Measurements from ENCODE around the gene MYRIP.

Gene MYRIP

DNA sequence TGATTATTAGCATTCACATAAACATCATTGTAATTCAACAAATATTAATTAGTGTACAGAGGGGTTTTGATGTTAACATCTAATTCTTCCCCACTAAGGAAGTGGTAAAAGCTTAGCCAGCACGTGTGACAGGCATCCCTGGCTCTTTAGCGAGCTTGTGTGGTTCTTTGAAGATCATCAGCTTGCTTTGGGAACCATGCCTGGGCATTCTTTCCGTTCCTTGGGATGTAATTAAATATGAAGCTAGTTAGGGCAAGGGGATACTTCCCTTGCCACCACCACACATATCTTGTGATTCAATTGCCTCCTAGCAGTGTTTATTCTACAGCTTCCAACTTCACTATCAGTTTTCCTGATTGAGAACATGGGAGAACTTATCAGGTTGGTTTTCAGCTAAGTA is 246.5 kb downstream of the MYRIP start:
- Histone ChIP-seq H3K4ac (ENCODE audit: low read depth in 1 of 2, low read length in 2 of 2) (no peak overlapping the region), H2AFZ (ENCODE audit: low read depth, low read length) (no peak overlapping the region), H3K14ac (ENCODE audit: low read length in 2 of 2) (no peak overlapping the region), H3K4me1 (ENCODE audit: control insufficient read depth, insufficient read depth, low read depth, low read length) (peaks cover 5% of the 10 kb centered on the region), H3K4me2 (ENCODE audit: low read length, poor library complexity, severe bottlenecking) (no peak overlapping the region), H3K18ac (ENCODE audit: low read depth in 1 of 2, low read length in 2 of 2) (no peak overlapping the region), H3K36me3 (ENCODE audit: control insufficient read depth in 1 of 2, insufficient read depth in 2 of 2, low read depth in 1 of 2, low read length in 2 of 2) (no peaks in the 10 kb centered on the region), H4K8ac (ENCODE audit: low read length) (no peak overlapping the region), H3K79me1 (replicated peaks; ENCODE audit: low read length, poor library complexity, severe bottlenecking) (no peaks in the 10 kb centered on the region), H2BK12ac (ENCODE audit: low read length in 2 of 2) (no peak overlapping the region), H2BK15ac (ENCODE audit: low read depth, poor library complexity, severe bottlenecking) (no peak overlapping the region), H2BK5ac (ENCODE audit: low read depth, low read length, poor library complexity, severe bottlenecking) (no peak overlapping the region), H2AK5ac (ENCODE audit: low read length, severe bottlenecking) (no peak overlapping the region), H2BK120ac (ENCODE audit: low read depth, low read length) (no peak overlapping the region), H3K23ac (ENCODE audit: low read length in 2 of 2) (no peak overlapping the region), H3K27me3 (ENCODE audit: control insufficient read depth in 1 of 2, insufficient read depth in 1 of 2, low read length in 2 of 2) (no peaks in the 10 kb centered on the region), H3K27ac (ENCODE audit: low read length, poor library complexity, severe bottlenecking) (no peak overlapping the region), H4K91ac (ENCODE audit: low read length) (no peak overlapping the region), H3K9ac (ENCODE audit: low read length) (no peak overlapping the region), H3K9me3 (ENCODE audit: control insufficient read depth, low read length) (no peaks in the 10 kb centered on the region), H3K4me3 (ENCODE audit: insufficient read depth in 1 of 2, low read depth in 1 of 2, low read length in 2 of 2) (no peak overlapping the region)
- no peak for DNase-seq
- WGBS: 100% methylated on average over 1 of the region's 3 CpGs

DNA sequence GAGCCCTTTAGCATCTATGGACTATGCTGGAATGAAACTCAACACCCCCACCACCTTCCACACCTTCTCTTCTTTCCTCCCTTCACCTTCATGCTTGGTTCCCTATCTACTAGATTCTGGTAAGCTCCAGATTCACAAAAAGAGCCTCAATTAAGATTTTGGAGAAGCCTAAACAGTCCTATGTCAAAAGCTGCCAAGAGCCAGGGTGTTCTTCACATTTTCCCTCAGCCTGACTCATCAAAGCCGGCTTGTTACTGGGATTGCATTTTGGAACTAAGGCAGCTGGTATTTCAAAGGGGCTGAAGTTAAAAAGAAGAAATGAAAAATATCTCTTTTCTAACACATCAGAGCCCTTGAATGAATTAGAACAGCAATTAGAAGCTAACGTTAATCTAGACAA is 247.7 kb downstream of the MYRIP start:
- H3K79me1 ChIP-seq (replicated peaks; ENCODE audit: low read length, poor library complexity, severe bottlenecking): no peaks in the 10 kb centered on the region
- H3K36me3 ChIP-seq (ENCODE audit: control insufficient read depth in 1 of 2, insufficient read depth in 2 of 2, low read depth in 1 of 2, low read length in 2 of 2): no peaks in the 10 kb centered on the region
- peaks cover 5% of the 10 kb centered on the region for H3K4me1 ChIP-seq (ENCODE audit: control insufficient read depth, insufficient read depth, low read depth, low read length)
- no peak overlapping the region for H3K14ac ChIP-seq (ENCODE audit: low read length in 2 of 2)
- no peak overlapping the region for H3K23ac ChIP-seq (ENCODE audit: low read length in 2 of 2)
- no peak overlapping the region for H2AK5ac ChIP-seq (ENCODE audit: low read length, severe bottlenecking)
- DNase-seq: no peak
- H4K91ac ChIP-seq (ENCODE audit: low read length): no peak overlapping the region
- no peak overlapping the region for H2BK15ac ChIP-seq (ENCODE audit: low read depth, poor library complexity, severe bottlenecking)
- H2BK5ac ChIP-seq (ENCODE audit: low read depth, low read length, poor library complexity, severe bottlenecking): no peak overlapping the region
- H4K8ac ChIP-seq (ENCODE audit: low read length): no peak overlapping the region
- H2AFZ ChIP-seq (ENCODE audit: low read depth, low read length): no peak overlapping the region
- WGBS: 92% methylated on average over 2 of the region's 2 CpGs
- no peak overlapping the region for H3K4ac ChIP-seq (ENCODE audit: low read depth in 1 of 2, low read length in 2 of 2)
- H3K27me3 ChIP-seq (ENCODE audit: control insufficient read depth in 1 of 2, insufficient read depth in 1 of 2, low read length in 2 of 2): no peaks in the 10 kb centered on the region
- no peak overlapping the region for H2BK12ac ChIP-seq (ENCODE audit: low read length in 2 of 2)
- H3K9me3 ChIP-seq (ENCODE audit: control insufficient read depth, low read length): no peaks in the 10 kb centered on the region
- H3K27ac ChIP-seq (ENCODE audit: low read length, poor library complexity, severe bottlenecking): no peak overlapping the region
- H3K4me3 ChIP-seq (ENCODE audit: insufficient read depth in 1 of 2, low read depth in 1 of 2, low read length in 2 of 2): no peak overlapping the region
- no peak overlapping the region for H3K4me2 ChIP-seq (ENCODE audit: low read length, poor library complexity, severe bottlenecking)
- no peak overlapping the region for H2BK120ac ChIP-seq (ENCODE audit: low read depth, low read length)
- H3K9ac ChIP-seq (ENCODE audit: low read length): peak overlapping the region; percentile 45
- no peak overlapping the region for H3K18ac ChIP-seq (ENCODE audit: low read depth in 1 of 2, low read length in 2 of 2)

DNA sequence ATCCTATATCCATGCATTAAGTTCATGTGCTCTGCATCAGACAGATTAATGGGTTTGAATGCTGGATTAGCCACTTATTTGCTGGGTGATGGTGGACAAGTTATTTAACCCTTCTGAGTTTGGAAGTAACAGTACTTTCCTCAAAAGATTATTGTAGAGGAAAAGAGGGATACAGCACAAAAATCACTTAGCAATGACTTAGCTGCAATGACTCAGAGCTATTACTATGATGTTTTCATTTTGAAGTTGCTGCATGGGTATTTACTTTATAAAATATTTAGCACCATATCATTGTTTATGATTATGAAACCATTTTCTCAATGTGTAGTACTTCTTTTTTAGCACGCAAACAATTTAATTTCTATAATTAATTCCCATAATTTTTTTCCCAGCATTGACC is 248.4 kb downstream of the MYRIP start:
- no CpG with 5 or more reads among the region's 1 CpG for WGBS
- peak overlapping the region; percentile 41 for H2AK5ac ChIP-seq (ENCODE audit: low read length, severe bottlenecking)
- H2BK120ac ChIP-seq (ENCODE audit: low read depth, low read length): no peak overlapping the region
- H2BK5ac ChIP-seq (ENCODE audit: low read depth, low read length, poor library complexity, severe bottlenecking): no peak overlapping the region
- H3K27me3 ChIP-seq (ENCODE audit: control insufficient read depth in 1 of 2, insufficient read depth in 1 of 2, low read length in 2 of 2): no peaks in the 10 kb centered on the region
- no peaks in the 10 kb centered on the region for H3K79me1 ChIP-seq (replicated peaks; ENCODE audit: low read length, poor library complexity, severe bottlenecking)
- no peaks in the 10 kb centered on the region for H3K36me3 ChIP-seq (ENCODE audit: control insufficient read depth in 1 of 2, insufficient read depth in 2 of 2, low read depth in 1 of 2, low read length in 2 of 2)
- peaks cover 5% of the 10 kb centered on the region for H3K4me1 ChIP-seq (ENCODE audit: control insufficient read depth, insufficient read depth, low read depth, low read length)
- no peak for DNase-seq
- no peak overlapping the region for H3K4me3 ChIP-seq (ENCODE audit: insufficient read depth in 1 of 2, low read depth in 1 of 2, low read length in 2 of 2)
- no peak overlapping the region for H2AFZ ChIP-seq (ENCODE audit: low read depth, low read length)
- no peak overlapping the region for H4K8ac ChIP-seq (ENCODE audit: low read length)
- H3K23ac ChIP-seq (ENCODE audit: low read length in 2 of 2): no peak overlapping the region
- no peak overlapping the region for H4K91ac ChIP-seq (ENCODE audit: low read length)
- H3K27ac ChIP-seq (ENCODE audit: low read length, poor library complexity, severe bottlenecking): no peak overlapping the region
- H3K4me2 ChIP-seq (ENCODE audit: low read length, poor library complexity, severe bottlenecking): no peak overlapping the region
- peak overlapping the region; percentile 45 for H3K9ac ChIP-seq (ENCODE audit: low read length)
- no peaks in the 10 kb centered on the region for H3K9me3 ChIP-seq (ENCODE audit: control insufficient read depth, low read length)
- H3K14ac ChIP-seq (ENCODE audit: low read length in 2 of 2): no peak overlapping the region
- no peak overlapping the region for H3K18ac ChIP-seq (ENCODE audit: low read depth in 1 of 2, low read length in 2 of 2)
- H2BK12ac ChIP-seq (ENCODE audit: low read length in 2 of 2): no peak overlapping the region
- no peak overlapping the region for H2BK15ac ChIP-seq (ENCODE audit: low read depth, poor library complexity, severe bottlenecking)
- H3K4ac ChIP-seq (ENCODE audit: low read depth in 1 of 2, low read length in 2 of 2): no peak overlapping the region

DNA sequence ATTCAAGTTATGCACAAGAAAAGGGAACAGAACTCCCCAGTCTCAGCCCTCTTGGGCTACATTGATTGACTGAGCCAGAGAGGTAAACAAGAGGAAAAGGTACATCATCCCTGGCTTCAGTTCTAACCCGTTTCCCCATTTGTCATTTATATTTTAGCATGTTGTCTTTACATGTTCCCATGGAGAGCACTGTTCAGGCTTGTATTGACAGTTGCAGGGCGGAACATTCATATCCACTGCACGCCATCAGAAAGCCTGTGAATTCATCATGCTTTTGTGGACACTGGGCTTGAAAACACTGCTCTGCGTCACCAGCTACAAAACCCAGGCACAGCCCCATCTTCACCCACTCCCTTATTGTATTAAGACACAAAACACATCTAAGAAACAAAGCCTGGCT is 259.2 kb downstream of the MYRIP start:
- Histone ChIP-seq H3K23ac (ENCODE audit: low read length in 2 of 2) (no peak overlapping the region), H2BK15ac (ENCODE audit: low read depth, poor library complexity, severe bottlenecking) (no peak overlapping the region), H3K18ac (ENCODE audit: low read depth in 1 of 2, low read length in 2 of 2) (no peak overlapping the region), H4K91ac (ENCODE audit: low read length) (no peak overlapping the region), H2BK12ac (ENCODE audit: low read length in 2 of 2) (no peak overlapping the region), H3K36me3 (ENCODE audit: control insufficient read depth in 1 of 2, insufficient read depth in 2 of 2, low read depth in 1 of 2, low read length in 2 of 2) (no peaks in the 10 kb centered on the region), H3K4me2 (ENCODE audit: low read length, poor library complexity, severe bottlenecking) (no peak overlapping the region), H3K4ac (ENCODE audit: low read depth in 1 of 2, low read length in 2 of 2) (no peak overlapping the region), H3K79me1 (replicated peaks; ENCODE audit: low read length, poor library complexity, severe bottlenecking) (no peaks in the 10 kb centered on the region), H3K27me3 (ENCODE audit: control insufficient read depth in 1 of 2, insufficient read depth in 1 of 2, low read length in 2 of 2) (no peaks in the 10 kb centered on the region), H3K9ac (ENCODE audit: low read length) (no peak overlapping the region), H2BK5ac (ENCODE audit: low read depth, low read length, poor library complexity, severe bottlenecking) (no peak overlapping the region), H3K4me3 (ENCODE audit: insufficient read depth in 1 of 2, low read depth in 1 of 2, low read length in 2 of 2) (no peak overlapping the region), H3K4me1 (ENCODE audit: control insufficient read depth, insufficient read depth, low read depth, low read length) (no peaks in the 10 kb centered on the region), H2BK120ac (ENCODE audit: low read depth, low read length) (no peak overlapping the region), H3K9me3 (ENCODE audit: control insufficient read depth, low read length) (no peaks in the 10 kb centered on the region), H2AFZ (ENCODE audit: low read depth, low read length) (no peak overlapping the region), H3K27ac (ENCODE audit: low read length, poor library complexity, severe bottlenecking) (no peak overlapping the region), H4K8ac (ENCODE audit: low read length) (no peak overlapping the region), H3K14ac (ENCODE audit: low read length in 2 of 2) (no peak overlapping the region), H2AK5ac (ENCODE audit: low read length, severe bottlenecking) (no peak overlapping the region)
- DNase-seq: no peak
- 67% methylated on average over 4 of the region's 4 CpGs for WGBS
